ENCODE results near the gene SLC35C1. TPM values are rescaled to one million over a fixed set of nuclear protein-coding genes. Genes with fewer than 3 reads are reported as not detected.

Gene SLC35C1
- total and polyA plus RNA-seq, 2 of the 8 experiments (the other 6 are each of a cell fraction or from before 2014, with no cell fraction given), result 4.6 to 10.6 TPM

DNA sequence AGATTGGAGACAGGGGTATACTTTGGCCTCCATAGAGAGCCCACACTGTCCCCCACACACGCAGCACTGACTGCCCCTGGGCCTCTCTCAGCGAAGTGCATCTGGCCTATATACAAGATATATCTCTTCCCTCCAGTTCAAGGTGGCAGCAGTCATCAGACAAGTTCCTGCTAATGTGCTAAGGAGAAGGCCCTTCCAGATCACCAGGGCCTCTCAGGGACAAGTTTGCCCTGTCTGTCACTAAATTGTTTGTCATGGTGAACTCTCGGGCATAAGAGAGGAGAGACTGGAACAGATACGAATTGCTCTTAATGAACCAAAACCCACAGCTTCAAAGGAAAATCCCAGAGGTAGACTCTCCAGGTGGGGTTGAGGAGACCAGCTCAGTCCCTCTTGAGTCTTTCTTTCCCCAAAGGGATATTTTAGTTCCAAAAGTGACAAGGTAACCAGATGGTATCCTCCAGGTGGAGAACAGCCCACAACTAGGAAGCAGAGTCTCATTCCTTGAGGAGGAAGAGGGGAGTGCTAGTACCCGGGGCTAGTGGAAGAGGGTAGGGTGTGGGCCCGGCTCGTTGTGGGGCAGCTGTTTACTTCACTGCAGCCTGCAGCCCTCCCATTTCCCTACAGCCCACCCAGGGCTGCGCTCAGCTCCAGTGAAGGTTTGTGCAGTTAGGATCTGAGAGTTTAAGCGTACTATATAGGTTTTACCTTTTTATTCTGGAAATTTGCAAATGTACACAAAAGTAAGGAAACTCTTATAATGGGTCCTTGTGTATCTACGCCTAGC lies 2.2 kb upstream of the SLC35C1 start:
- POLR2A ChIA-PET (ENCODE audit: partially characterized antibody), result interaction anchor here (0.8 kb wide), 1 partner anchor 10 kb away, joined by 3 read pairs; no protein-coding TSS in a partner anchor
- Histone ChIP-seq H3K36me3 (ENCODE audit: control insufficient read depth in 2 of 4, insufficient read depth in 4 of 4, low read length in 3 of 4) (no peaks in the 10 kb centered on the region), H2BK5ac (ENCODE audit: low read depth, low read length) (no peak overlapping the region), H2BK20ac (ENCODE audit: low read length) (no peak overlapping the region), H4K8ac (ENCODE audit: extremely low read depth, insufficient read depth, low read length) (no peak overlapping the region), H3K79me2 (ENCODE audit: control insufficient read depth in 1 of 2, insufficient read depth in 2 of 2, low read length in 2 of 2) (no peaks in the 10 kb centered on the region), H4K91ac (replicated peaks; ENCODE audit: insufficient read length, low read length) (no peak overlapping the region), H2AFZ (ENCODE audit: low read length) (no peak overlapping the region), H3K4me3 (ENCODE audit: extremely low read depth in 1 of 4, insufficient read depth in 2 of 4, low read depth in 3 of 4, low read length in 4 of 4) (no peak overlapping the region), H2AK5ac (ENCODE audit: low read depth, low read length) (no peak overlapping the region), H3K56ac (replicated peaks; ENCODE audit: insufficient read length, low read depth, low read length) (no peak overlapping the region), H3K4me2 (ENCODE audit: insufficient read depth in 1 of 2, low read depth in 2 of 2, low read length in 2 of 2) (no peak overlapping the region; a peak in 1 of 4 replicates), H3K4ac (replicated peaks; ENCODE audit: insufficient read length, low read depth, low read length) (no peak overlapping the region), H3K27ac (ENCODE audit: low read depth, low read length) (no peak overlapping the region), H4K5ac (ENCODE audit: insufficient read length, low read depth, low read length) (no peak overlapping the region), H2BK12ac (ENCODE audit: low read depth, low read length) (no peak overlapping the region), H3K79me1 (ENCODE audit: low read depth, low read length) (0 out of 2 replicates have a peak, but pooled peaks cover 6% of the 10 kb centered on the region), H3K23ac (ENCODE audit: insufficient read length) (no peak overlapping the region), H3K9ac (replicated peaks in 1 of 4; ENCODE audit: extremely low read depth in 1 of 4, low read depth in 3 of 4, low read length in 3 of 4) (no peak overlapping the region), H3K23me2 (ENCODE audit: low read depth, low read length) (peaks cover 18% of the 10 kb centered on the region; the same call in 1 of the 2 replicates), H3K9me3 (ENCODE audit: insufficient read depth in 2 of 2, low read depth in 1 of 2, low read length in 1 of 2) (no peaks in the 10 kb centered on the region), H3K4me1 (replicated peaks in 1 of 4; ENCODE audit: control insufficient read depth in 3 of 4, insufficient read depth in 4 of 4, low read length in 3 of 4) (peaks cover 0 to 9% (median 3%) of the 10 kb centered on the region in 4 experiments; a peak in 3 of 7 replicates), H2BK120ac (replicated peaks; ENCODE audit: low read depth, low read length) (no peak overlapping the region), H3K14ac (ENCODE audit: insufficient read length) (no peak overlapping the region), H4K20me1 (replicated peaks in 1 of 2; ENCODE audit: control insufficient read depth in 1 of 2, insufficient read depth in 2 of 2, low read length in 2 of 2) (peaks cover 0 to 4% of the 10 kb centered on the region in 2 experiments), H3K18ac (ENCODE audit: extremely low read depth, low read length) (no peak overlapping the region), H2BK15ac (ENCODE audit: low read length) (0 out of 2 replicates have a peak overlapping the region, but pooled peaks have one; percentile 31), H3K27me3 (replicated peaks in 1 of 4; ENCODE audit: control insufficient read depth in 3 of 4, extremely low read depth in 1 of 4, insufficient read depth in 3 of 4, low read length in 3 of 4) (peaks cover 6 to 21% (median 12%) of the 10 kb centered on the region in 4 experiments)
- 93% methylated on average over 10 of the region's 10 CpGs; no CpG with 5 or more reads in 1 of the 2 experiments for WGBS, 2 experiments (ENCODE audit: extremely low coverage in 1 of 2, insufficient coverage in 1 of 2, insufficient read length in 1 of 2, insufficient replicate concordance in 2 of 2, low coverage in 1 of 2, low lambda C conversion rate in 2 of 2, missing lambda C conversion rate in 1 of 2)
- no peak for FAIRE-seq
- DNase-seq (ENCODE audit: low read depth in 1 of 2, low spot score in 2 of 2), result no peak
- CTCF ChIA-PET (ENCODE audit: partially characterized antibody), result interaction anchor here (1.7 kb wide), 1 partner anchor 31 kb away, joined by 8 read pairs; no protein-coding TSS in a partner anchor
- TF ChIP-seq CHD2 (IDR thresholded peaks at IDR 0.05; ENCODE audit: low read length) (no peak), HDAC6 (IDR thresholded peaks at IDR 0.05; ENCODE audit: low read depth, low read length) (no peak), SRF (IDR thresholded peaks at IDR 0.05; ENCODE audit: low read depth, low read length) (no peak), CHD1 (IDR thresholded peaks at IDR 0.05; ENCODE audit: low read depth, low read length) (no peak), SAP30 (IDR thresholded peaks at IDR 0.05; ENCODE audit: insufficient read depth, insufficient replicate concordance, low read length) (no peak), MAFK (IDR thresholded peaks at IDR 0.05; ENCODE audit: low read depth, low read length) (no peak), EP300 (IDR thresholded peaks at IDR 0.05; ENCODE audit: borderline replicate concordance in 1 of 2, low read depth in 2 of 2, low read length in 2 of 2) (no peak), NRF1 (IDR thresholded peaks at IDR 0.05; ENCODE audit: low read depth, low read length) (no peak)
- TF ChIP-seq, protein P1, sequence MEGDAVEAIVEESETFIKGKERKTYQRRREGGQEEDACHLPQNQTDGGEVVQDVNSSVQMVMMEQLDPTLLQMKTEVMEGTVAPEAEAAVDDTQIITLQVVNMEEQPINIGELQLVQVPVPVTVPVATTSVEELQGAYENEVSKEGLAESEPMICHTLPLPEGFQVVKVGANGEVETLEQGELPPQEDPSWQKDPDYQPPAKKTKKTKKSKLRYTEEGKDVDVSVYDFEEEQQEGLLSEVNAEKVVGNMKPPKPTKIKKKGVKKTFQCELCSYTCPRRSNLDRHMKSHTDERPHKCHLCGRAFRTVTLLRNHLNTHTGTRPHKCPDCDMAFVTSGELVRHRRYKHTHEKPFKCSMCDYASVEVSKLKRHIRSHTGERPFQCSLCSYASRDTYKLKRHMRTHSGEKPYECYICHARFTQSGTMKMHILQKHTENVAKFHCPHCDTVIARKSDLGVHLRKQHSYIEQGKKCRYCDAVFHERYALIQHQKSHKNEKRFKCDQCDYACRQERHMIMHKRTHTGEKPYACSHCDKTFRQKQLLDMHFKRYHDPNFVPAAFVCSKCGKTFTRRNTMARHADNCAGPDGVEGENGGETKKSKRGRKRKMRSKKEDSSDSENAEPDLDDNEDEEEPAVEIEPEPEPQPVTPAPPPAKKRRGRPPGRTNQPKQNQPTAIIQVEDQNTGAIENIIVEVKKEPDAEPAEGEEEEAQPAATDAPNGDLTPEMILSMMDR (IDR thresholded peaks at IDR 0.05; ENCODE audit: control extremely low read depth in 1 of 3, insufficient read depth in 1 of 3, low read depth in 1 of 3, low read length in 3 of 3), result no peak

Measured in H1 (cell line).